C4-2B (cell line): ENCODE data around the gene ATXN1.

Experiments
- CTCF ChIP-seq: fragments of 450-650 bp; conservative IDR thresholded peaks from 2 replicates; pipeline ENCODE4 v1.5.1; 2017; ENCODE audit warnings: mild to moderate bottlenecking
- ZFX ChIP-seq: fragments of 450-650 bp; IDR thresholded peaks from 2 replicates; pipeline ENCODE4 v1.6.1; 2017

- TF ChIP-seq CTCF (no peak), ZFX (no peak)
Measured at GRCh38 chr6:16496991-16497801, 264.1 kb downstream of the ATXN1 start.
